ENCODE results near the gene FAHD2B. TPM values are rescaled to one million over a fixed set of nuclear protein-coding genes. Genes with fewer than 3 reads are reported as not detected.
"Not testable (repeated sequence)": the region's sequence is repeated elsewhere in the genome, so short reads cannot be mapped to it uniquely, and the experiment has no call there.

FAHD2B gene
- total and polyA plus RNA-seq, 5 experiments from 2014 or later: 13.0 to 18.8 (median 17.0) TPM

GRCh38 chr2:97056150-97056549 is 38.5 kb downstream of the FAHD2B start:
- not testable (repeated sequence) for H3K36me3 Mint-ChIP-seq

GRCh38 chr2:97050032-97050431 is 44.6 kb downstream of the FAHD2B start:
- H3K9me3 Mint-ChIP-seq, H3K4me3 Mint-ChIP-seq, POLR2A ChIA-PET, DNase-seq, H3K27me3 Mint-ChIP-seq, H3K27ac Mint-ChIP-seq, ATAC-seq, H3K36me3 Mint-ChIP-seq: not testable (repeated sequence)
- H3K4me1 Mint-ChIP-seq: peaks cover 5 to 27% (median 8%) of the 10 kb centered on the region in 4 donors

More at GRCh38 chr2:97056150-97056549, 38.5 kb downstream of the FAHD2B start:
- H3K4me1 Mint-ChIP-seq, DNase-seq, H3K9me3 Mint-ChIP-seq, ATAC-seq, H3K4me3 Mint-ChIP-seq, POLR2A ChIA-PET, H3K27ac Mint-ChIP-seq, H3K27me3 Mint-ChIP-seq: not testable (repeated sequence)

- Mint-ChIP-seq H3K4me1 (peaks cover 5 to 27% (median 8%) of the 10 kb centered on the region in 4 donors), H3K27ac (peak overlapping the region in 3 of 10 donors; percentile 29 to 56 (median 38)), H3K4me3 (peak overlapping the region in 3 of 10 donors; percentile 20 to 68 (median 45))
- H3K36me3 Mint-ChIP-seq, H3K9me3 Mint-ChIP-seq, POLR2A ChIA-PET, H3K27me3 Mint-ChIP-seq: not testable (repeated sequence)
- ATAC-seq: peak in 1 of 2 donors; percentile 48
- DNase-seq: peak in 2 of 10 donors; percentile 5 to 6
Observed at GRCh38 chr2:97048448-97048847, 46.2 kb downstream of the FAHD2B start.

DNA sequence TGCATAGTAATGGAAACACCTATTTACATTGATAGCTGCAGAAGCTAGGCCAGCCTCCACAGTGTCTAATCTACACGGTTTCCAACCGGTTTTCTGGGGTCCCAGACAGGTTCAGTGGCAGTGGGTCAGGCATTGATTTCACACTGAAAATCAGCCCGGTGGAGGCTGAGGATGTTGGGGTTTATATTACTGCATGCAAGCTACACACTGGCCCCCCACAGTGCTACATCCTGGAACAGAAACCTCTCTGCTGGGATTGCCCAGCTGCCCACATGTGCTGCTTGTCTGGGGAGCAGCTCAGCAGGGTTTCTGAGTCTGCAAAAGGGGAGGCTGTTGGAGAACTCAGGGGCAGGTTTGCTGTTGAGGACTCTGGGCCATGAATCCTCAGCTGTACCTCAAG is 48.0 kb downstream of the FAHD2B start:
- peaks cover 5 to 27% (median 8%) of the 10 kb centered on the region in 4 donors for H3K4me1 Mint-ChIP-seq
- DNase-seq, POLR2A ChIA-PET, ATAC-seq, H3K9me3 Mint-ChIP-seq, H3K27ac Mint-ChIP-seq, H3K27me3 Mint-ChIP-seq, H3K4me3 Mint-ChIP-seq, H3K36me3 Mint-ChIP-seq: not testable (repeated sequence)

DNA sequence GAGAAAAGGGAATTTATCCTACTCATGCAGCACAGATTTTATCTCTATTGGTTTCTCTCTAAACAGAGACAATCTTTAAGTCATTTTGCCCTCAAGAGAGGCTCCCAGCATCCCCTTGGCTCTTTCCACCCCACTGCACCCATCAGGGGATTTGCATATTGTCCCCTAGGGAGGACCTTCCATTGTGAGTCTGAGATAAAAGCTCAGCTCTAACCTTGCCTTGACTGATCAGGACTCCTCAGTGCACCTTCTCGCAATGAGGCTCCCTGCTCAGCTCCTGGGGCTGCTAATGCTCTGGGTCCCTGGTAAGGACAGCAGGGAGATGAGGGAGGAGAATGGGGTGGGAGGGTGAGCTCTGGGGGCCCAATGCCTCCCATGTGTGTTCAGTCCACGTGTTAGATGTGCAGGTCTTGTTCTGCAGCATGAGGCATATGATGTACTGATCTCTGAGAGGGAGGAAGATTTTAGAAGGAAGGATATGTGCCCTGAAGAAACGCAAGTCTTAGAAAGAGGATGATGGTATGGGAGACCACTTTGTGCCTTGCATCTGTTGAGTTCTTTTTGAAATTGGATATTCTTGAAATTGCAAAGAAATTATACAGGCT is 48.7 kb downstream of the FAHD2B start:
- H3K27me3 Mint-ChIP-seq, ATAC-seq, H3K9me3 Mint-ChIP-seq, POLR2A ChIA-PET, H3K36me3 Mint-ChIP-seq, DNase-seq: not testable (repeated sequence)
- peak overlapping the region in 1 of 10 donors; percentile 33 for H3K27ac Mint-ChIP-seq
- H3K4me3 Mint-ChIP-seq: peak overlapping the region in 1 of 10 donors; percentile 57
- H3K4me1 Mint-ChIP-seq: peaks cover 5 to 27% (median 8%) of the 10 kb centered on the region in 4 donors

Other genes starting within 250 kb of the FAHD2B start
- 10 to 100 TPM; 13.5 to 14.2 TPM for gene ANKRD39, start 236.9 kb downstream of the FAHD2B start, total RNA-seq
- 10 to 100 TPM; 12.2 to 18.7 (median 16.2) TPM for gene ANKRD39, start 236.9 kb downstream of the FAHD2B start, polyA plus RNA-seq
- 10 to 100 TPM; 35.6 to 38.6 TPM for gene SEMA4C, start 224.8 kb downstream of the FAHD2B start, total RNA-seq
- 1 to 10 TPM; 1.9 to 2.8 (median 2.2) TPM for gene SEMA4C, start 224.8 kb downstream of the FAHD2B start, polyA plus RNA-seq
- gene FAM178B, start 108.3 kb downstream of the FAHD2B start, total RNA-seq: 1 to 10 TPM; 2.3 to 3.7 TPM
- gene FAM178B, start 108.3 kb downstream of the FAHD2B start, polyA plus RNA-seq: 1 to 10 TPM in 2 of 3 donors, under 1 TPM in 1; 0.66 to 1.3 (median 1.1) TPM
- gene ANKRD36, start 18.3 kb upstream of the FAHD2B start, total RNA-seq: 10 to 100 TPM; 47.2 to 50.3 TPM
- 1 to 10 TPM; 5.3 to 7.6 (median 5.8) TPM for gene ANKRD36, start 18.3 kb upstream of the FAHD2B start, polyA plus RNA-seq